IMR-90 (cell line): Measurements from ENCODE around the gene UQCC5. TPM values are rescaled to one million over a fixed set of nuclear protein-coding genes. Genes with fewer than 3 reads are reported as not detected.

ENCODE experiments used
- ATAC-seq: fragments of 200-7000 bp; cut with Tn5 transposase; 2 replicates; pipeline ENCODE4 v1.9.1; 2020; ENCODE audit warnings: low read depth, mild to moderate bottlenecking, moderate library complexity
- BruUV-seq: library from RNA; stranded (reverse); fragments of 400-500 nt; replicated peaks from 2 replicates; lab custom pipeline; 2021; lab: Mats Ljungman, UMichigan
- CTCF ChIA-PET: fragments of 300-600 bp; formaldehyde crosslinking; extraction: SDS; loops from one replicate; lab custom pipeline; 2021; ENCODE audit warnings: antibody characterized with exemption; lab: Yijun Ruan, JAX
- POLR2A ChIA-PET: fragments of 300-600 bp; sonication (Branson Sonifier 250); formaldehyde crosslinking; loops from one replicate; lab custom pipeline; 2022; ENCODE audit warnings: antibody characterized with exemption; ENCODE audit not compliant: unreplicated experiment; lab: Charles Lee
- DNase-seq: peaks from one replicate; pipeline ENCODE4 v3.0.0; 2013
- H2AFZ ChIP-seq: replicated peaks from 2 replicates; pipeline ENCODE3; 2013; ENCODE audit warnings: low read length, mild to moderate bottlenecking; ENCODE audit not compliant: poor library complexity
- H2AK5ac ChIP-seq: 2 replicates; pipeline ENCODE4 v1.6.1; 2013; ENCODE audit warnings: low read depth, low read length, inconsistent platforms
- H2AK9ac ChIP-seq: replicated peaks from 2 replicates; pipeline ENCODE3; 2013; ENCODE audit warnings: mild to moderate bottlenecking, low read depth, low read length, moderate library complexity; ENCODE audit not compliant: poor library complexity
- H2BK120ac ChIP-seq: 2 replicates; pipeline ENCODE4 v1.6.1; 2013; ENCODE audit warnings: low read depth, low read length, inconsistent platforms
- H2BK15ac ChIP-seq: 3 replicates; pipeline ENCODE4 v1.6.1; 2013; ENCODE audit warnings: low read depth, low read length, inconsistent platforms
- H2BK20ac ChIP-seq: 2 replicates; pipeline ENCODE4 v1.6.1; 2013; ENCODE audit warnings: low read depth, mild to moderate bottlenecking, inconsistent platforms, low read length, moderate library complexity
- H2BK5ac ChIP-seq: 2 replicates; pipeline ENCODE4 v1.6.1; 2013; ENCODE audit warnings: mild to moderate bottlenecking, low read depth, low read length, inconsistent platforms; ENCODE audit not compliant: poor library complexity, severe bottlenecking
- H3K14ac ChIP-seq: replicated peaks from 2 replicates; pipeline ENCODE4 v1.6.1; 2013; ENCODE audit warnings: low read depth, low read length, inconsistent platforms
- H3K18ac ChIP-seq: 2 replicates; pipeline ENCODE4 v1.6.1; 2013; ENCODE audit warnings: low read depth, low read length, control low read depth
- H3K23ac ChIP-seq: 2 replicates; pipeline ENCODE4 v1.6.1; 2013; ENCODE audit warnings: low read depth, low read length, inconsistent platforms
- H3K27ac ChIP-seq: 2 replicates; pipeline ENCODE4 v1.5.1; 2013; ENCODE audit warnings: mild to moderate bottlenecking, control low read depth, low read length; ENCODE audit not compliant: insufficient read depth
- H3K27me3 ChIP-seq: 2 replicates; pipeline ENCODE4 v1.6.1; 2013; ENCODE audit warnings: low read length; ENCODE audit not compliant: control insufficient read depth, insufficient read depth
- H3K36me3 ChIP-seq: 2 replicates; pipeline ENCODE4 v1.6.1; 2013; ENCODE audit warnings: low read length, mixed read lengths; ENCODE audit not compliant: control insufficient read depth, insufficient read depth
- H3K4ac ChIP-seq: 2 replicates; pipeline ENCODE4 v1.6.1; 2013; ENCODE audit warnings: low read depth, low read length, inconsistent platforms
- H3K4me1 ChIP-seq: 2 replicates; pipeline ENCODE4 v1.6.1; 2013; ENCODE audit warnings: low read length, mixed read lengths; ENCODE audit not compliant: control insufficient read depth, insufficient read depth
- H3K4me2 ChIP-seq: 2 replicates; pipeline ENCODE4 v1.6.1; 2013; ENCODE audit warnings: low read depth, mild to moderate bottlenecking, control low read depth, low read length, moderate library complexity
- H3K4me3 ChIP-seq: 2 replicates; pipeline ENCODE4 v1.5.1; 2013; ENCODE audit warnings: low read depth, mild to moderate bottlenecking, control low read depth, low read length, moderate library complexity; ENCODE audit not compliant: insufficient read depth
- H3K56ac ChIP-seq: 2 replicates; pipeline ENCODE4 v1.6.1; 2013; ENCODE audit warnings: low read length, inconsistent platforms; ENCODE audit not compliant: insufficient read depth; ENCODE audit errors: extremely low read depth
- H3K79me1 ChIP-seq, 2 experiments: 2 replicates each; pipeline ENCODE4 v1.6.1; 2013; ENCODE audit warnings: low read length in 2 of 2, inconsistent platforms in 1 of 2, low read depth in 1 of 2
- H3K9ac ChIP-seq: 2 replicates; pipeline ENCODE4 v1.6.1; 2013; ENCODE audit warnings: low read depth, low read length, control low read depth
- H3K9me1 ChIP-seq: 2 replicates; pipeline ENCODE4 v1.6.1; 2013; ENCODE audit warnings: low read length, inconsistent platforms; ENCODE audit not compliant: insufficient read depth
- H3K9me3 ChIP-seq: 2 replicates; pipeline ENCODE4 v1.6.1; 2013; ENCODE audit warnings: low read length; ENCODE audit not compliant: control insufficient read depth, insufficient read depth
- H4K20me1 ChIP-seq: 2 replicates; pipeline ENCODE4 v1.6.1; 2013; ENCODE audit warnings: low read length, inconsistent platforms; ENCODE audit not compliant: insufficient read depth
- H4K5ac ChIP-seq: 2 replicates; pipeline ENCODE4 v1.6.1; 2013; ENCODE audit warnings: mild to moderate bottlenecking, low read depth, low read length, control low read depth
- H4K8ac ChIP-seq, 2 experiments: 2 replicates each; pipeline ENCODE4 v1.6.1; 2013; ENCODE audit warnings: low read depth in 2 of 2, low read length in 2 of 2, control low read depth in 1 of 2, inconsistent platforms in 1 of 2
- H4K91ac ChIP-seq: 2 replicates; pipeline ENCODE4 v1.6.1; 2013; ENCODE audit warnings: low read depth, low read length, inconsistent platforms; ENCODE audit not compliant: insufficient read depth
- CEBPB ChIP-seq: IDR thresholded peaks from 2 replicates; pipeline ENCODE4 v1.6.1; 2012; ENCODE audit warnings: low read depth, low read length, improper control_type of control experiment
- RCOR1 ChIP-seq: IDR thresholded peaks from 2 replicates; pipeline ENCODE4 v1.6.1; 2012; ENCODE audit warnings: mild to moderate bottlenecking, low read length, improper control_type of control experiment; ENCODE audit not compliant: insufficient replicate concordance
- RFX5 ChIP-seq: IDR thresholded peaks from 2 replicates; pipeline ENCODE4 v1.8.0; 2012; ENCODE audit warnings: low read depth, mild to moderate bottlenecking, low read length, moderate library complexity
- WGBS, 2 experiments: methylation state at CpG; one replicate each; pipeline versions ENCODE4 v1.1.5 to v1.1.7; 2013; ENCODE audit warnings: missing lambda C conversion rate in 2 of 2; ENCODE audit not compliant: insufficient read length in 1 of 2; ENCODE audit errors: extremely low coverage in 2 of 2; 5-methylcytosine and 5-hydroxymethylcytosine counted together
- dilution Hi-C: fragments of 300-500 bp; cut with HindIII; formaldehyde crosslinking; loops from one replicate; pipeline ENCODE4 v1.14.3; 2018; ENCODE audit warnings: low sequenced_read_pairs; ENCODE audit not compliant: unreplicated experiment
- in situ Hi-C: fragments of 300-500 bp; cut with MboI; formaldehyde crosslinking; loops from 3 replicates; pipeline ENCODE4 v1.14.3; 2019; ENCODE audit warnings: low sequenced_read_pairs, inconsistent platforms, mixed read lengths
- intact Hi-C: fragments of 100-400 bp; cut with micrococcal nuclease; formaldehyde crosslinking; loops from 2 replicates; pipeline ENCODE4 v1.10.0; 2022
- polyA plus RNA-seq, 3 experiments: library from polyadenylated mRNA; depleted of rRNA; stranded (reverse); fragments of >200 nt; gene quantifications; 2 replicates each; pipeline ENCODE4 v1.2.3, GENCODE V29; 2012; ENCODE audit warnings: low replicate concordance in 1 of 3
- total RNA-seq: library from RNA; depleted of rRNA; stranded (reverse); fragments of >200 nt; gene quantifications from 2 replicates; pipeline ENCODE4 v1.2.3, GENCODE V29; 2012

Gene UQCC5
- total and polyA plus RNA-seq, 2 of the 4 experiments (the other 2 are of a cell fraction): 1.1 to 16.9 TPM

GRCh38 chr3:52570076-52570475 lies 33.7 kb downstream of the UQCC5 start:
- no peak overlapping the region for H3K4me3 ChIP-seq
- no peak overlapping the region for H3K56ac ChIP-seq
- CTCF ChIA-PET: interaction anchor here (0.7 kb wide), 1 partner anchor 18 kb away, joined by 4 read pairs; no protein-coding TSS in a partner anchor
- H3K23ac ChIP-seq: no peak overlapping the region
- no peak overlapping the region for H2AFZ ChIP-seq
- DNase-seq: peak; percentile 54
- dilution Hi-C loops: no loop called here
- no peaks in the 10 kb centered on the region for H4K20me1 ChIP-seq
- H3K18ac ChIP-seq: no peak overlapping the region
- H3K27me3 ChIP-seq: no peaks in the 10 kb centered on the region
- no peak overlapping the region for H3K14ac ChIP-seq
- H3K36me3 ChIP-seq: peaks cover 13% of the 10 kb centered on the region
- ATAC-seq: peak; percentile 85
- H4K91ac ChIP-seq: no peak overlapping the region
- no peaks in the 10 kb centered on the region; the same call in 1 of the 2 replicates for H3K9me1 ChIP-seq
- peaks cover 4% of the 10 kb centered on the region for H3K4me1 ChIP-seq
- H2BK15ac ChIP-seq: peak overlapping the region; percentile 56; the same call in 1 of the 3 replicates
- no peaks in the 10 kb centered on the region for H3K9me3 ChIP-seq
- in situ Hi-C loops: no loop called here
- WGBS, 2 experiments: 80% methylated on average over 3 of the region's 4 CpGs; no CpG with 5 or more reads in 1 of the 2 experiments
- H2BK5ac ChIP-seq: peak overlapping the region; percentile 64
- BruUV-seq: no TSS peak
- intact Hi-C loops: no loop called here
- H4K8ac ChIP-seq: peak overlapping the region in 1 of 2 experiments; percentile 70; a peak in 2 of 4 replicates
- no peak overlapping the region; the same call in 1 of the 2 replicates for H2AK5ac ChIP-seq
- no peak overlapping the region for H4K5ac ChIP-seq
- H3K4ac ChIP-seq: 0 out of 2 replicates have a peak overlapping the region, but pooled peaks have one; percentile 47
- H3K27ac ChIP-seq: no peak overlapping the region
- H2BK120ac ChIP-seq: no peak overlapping the region
- no peak overlapping the region for H3K4me2 ChIP-seq
- H2AK9ac ChIP-seq: no peak overlapping the region
- peaks cover 3 to 23% of the 10 kb centered on the region in 2 experiments; a peak in 3 of 4 replicates for H3K79me1 ChIP-seq
- POLR2A ChIA-PET: no interaction called here
- no peak for TF ChIP-seq CEBPB
- no peak for TF ChIP-seq RCOR1
- no peak for TF ChIP-seq RFX5
- H3K9ac ChIP-seq: no peak overlapping the region
- H2BK20ac ChIP-seq: no peak overlapping the region; the same call in 1 of the 2 replicates
